Transverse colon (tissue), 4 donors: Measurements from ENCODE around the gene TTLL12. TPM values are rescaled to one million over a fixed set of nuclear protein-coding genes. Genes with fewer than 3 reads are reported as not detected.

ENCODE experiments used
- DNase-seq: peaks from one replicate; pipeline ENCODE4 v3.0.0-alpha.2; 2019
- H3K27ac ChIP-seq, 4 donors: fragments of 200-600 bp; sonication (generic); 2 replicates each; pipeline ENCODE4 v1.5.1; 2016 to 2018; ENCODE audit warnings: inconsistent platforms in 4 of 4
- H3K27me3 ChIP-seq: fragments of 200-600 bp; sonication (generic); 2 replicates; pipeline ENCODE4 v1.5.1; 2017; ENCODE audit warnings: inconsistent platforms
- H3K36me3 ChIP-seq, 4 donors: fragments of 200-600 bp; sonication (generic); 2 replicates each; pipeline ENCODE4 v1.5.1; 2017 to 2019; ENCODE audit warnings: inconsistent platforms in 4 of 4
- H3K4me1 ChIP-seq, 4 donors: fragments of 200-600 bp; sonication (generic); 2 replicates each; pipeline ENCODE4 v1.5.1; 2017 to 2020; ENCODE audit warnings: inconsistent platforms in 4 of 4
- H3K4me3 ChIP-seq, 4 donors: fragments of 200-600 bp; sonication (generic); 1 replicate in 1 of 4; 2 replicates in 3 of 4; pipeline versions ENCODE4 v1.5.1 to v1.6.1; 2017 to 2019; ENCODE audit warnings: inconsistent platforms in 4 of 4
- H3K9me3 ChIP-seq, 2 donors: fragments of 200-600 bp; sonication (generic); 2 replicates each; pipeline ENCODE4 v1.5.1; 2017 to 2019; ENCODE audit warnings: inconsistent platforms in 2 of 2
- CTCF ChIP-seq, 5 experiments: fragments of 200-600 bp in 3 of 5; fragments of 450-650 bp in 2 of 5; sonication (generic) in 3 of 5; IDR thresholded peaks; 1 replicate in 2 of 5; 2 replicates in 3 of 5; pipeline ENCODE4 v1.5.1; 2016 to 2017; ENCODE audit warnings: antibody characterized with exemption in 5 of 5, inconsistent platforms in 3 of 5, mild to moderate bottlenecking in 2 of 5, moderate library complexity in 1 of 5
- EP300 ChIP-seq: sonication (generic); formaldehyde crosslinking; IDR thresholded peaks from one replicate; pipeline ENCODE4 v1.6.1; 2017; ENCODE audit warnings: antibody characterized with exemption, low read depth
- POLR2A ChIP-seq: fragments of 450-650 bp; IDR thresholded peaks from one replicate; pipeline ENCODE4 v1.6.1; 2016; ENCODE audit warnings: antibody characterized with exemption, mild to moderate bottlenecking, moderate library complexity
- POLR2AphosphoS5 ChIP-seq, 3 donors: sonication (generic); formaldehyde crosslinking; IDR thresholded peaks; one replicate each; pipeline ENCODE4 v1.6.1; 2016; ENCODE audit warnings: antibody characterized with exemption in 3 of 3
- WGBS, 2 donors: methylation state at CpG; one replicate each; pipeline ENCODE4 v1.1.5; 2018; ENCODE audit warnings: low coverage in 1 of 2; 5-methylcytosine and 5-hydroxymethylcytosine counted together
- in situ Hi-C, 4 donors: fragments of 200-750 bp; cut with MboI; loops; one replicate each; pipeline versions ENCODE4 v1.15.0 to v1.15.1; 2017; ENCODE audit warnings: low sequenced_read_pairs in 3 of 4, low pct_ligation_motif_present in 1 of 4, low pct_unique_long_range_greater_than_20kb in 1 of 4
- intact Hi-C: fragments of 100-400 bp; cut with DNase I; formaldehyde crosslinking; loops from one replicate; pipeline ENCODE4 v1.15.1; 2023; ENCODE audit warnings: low total_unique reads
- total RNA-seq, 4 donors: library from RNA; depleted of rRNA; stranded (reverse); fragments of >200 nt; gene quantifications; one replicate each; pipeline ENCODE4 v1.1.0, GENCODE V29; 2016

Gene TTLL12
- total RNA-seq, 4 donors from 2014 or later = 88.1 to 171 (median 161) TPM

DNA sequence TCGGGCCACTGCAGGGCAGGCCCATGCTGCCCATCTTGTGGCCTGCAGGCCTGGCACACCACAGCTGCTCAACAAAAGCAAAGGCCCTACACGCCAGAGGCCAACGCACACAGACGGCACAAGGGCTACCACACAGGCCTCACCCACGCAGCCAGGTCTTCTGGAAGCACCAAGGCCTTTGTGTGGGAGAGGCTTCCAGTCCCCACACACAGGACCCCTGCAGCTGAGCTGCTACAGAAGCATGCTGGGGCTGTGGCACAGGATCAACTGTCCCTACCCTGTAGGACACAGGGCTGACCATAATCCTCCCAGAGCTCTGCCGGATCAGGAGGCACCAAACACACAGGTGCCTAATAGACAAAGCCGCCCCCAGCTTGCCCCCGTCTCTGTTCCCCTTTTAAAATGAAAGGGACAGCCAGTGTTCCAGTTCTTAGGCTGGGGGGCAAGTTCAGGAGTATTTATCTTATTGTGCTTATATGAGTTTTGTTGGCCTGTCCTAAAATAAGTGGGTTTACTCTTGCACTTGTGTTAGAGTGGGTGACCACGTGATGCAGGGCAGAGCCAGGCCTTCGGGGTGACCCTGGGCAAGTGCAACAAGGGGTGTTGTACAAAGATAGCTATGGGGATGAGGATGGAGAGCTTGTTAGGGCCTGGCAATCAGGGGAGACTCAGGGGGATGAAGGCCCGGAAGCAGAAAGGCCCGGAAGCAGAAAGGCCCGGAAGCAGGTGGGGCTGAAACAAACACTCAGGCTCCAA is 5.4 kb downstream of the TTLL12 start:
- peaks cover 0 to 18% (median 3%) of the 10 kb centered on the region in 4 donors for H3K36me3 ChIP-seq
- no peaks in the 10 kb centered on the region for H3K9me3 ChIP-seq
- H3K4me3 ChIP-seq = no peak overlapping the region
- intact Hi-C loops (no loop called here), in situ Hi-C loops (no loop called here)
- DNase-seq = no peak
- TF ChIP-seq POLR2AphosphoS5 (IDR thresholded peaks at IDR 0.05) (no peak), CTCF (IDR thresholded peaks at IDR 0.05) (no peak), EP300 (no peak), POLR2A (no peak)
- 90% methylated on average over 13 of the region's 13 CpGs; no CpG with 5 or more reads in 1 of the 2 donors for WGBS, 2 donors
- H3K27me3 ChIP-seq = no peaks in the 10 kb centered on the region
- no peak overlapping the region for H3K27ac ChIP-seq
- peaks cover 0 to 19% (median 13%) of the 10 kb centered on the region in 4 donors for H3K4me1 ChIP-seq

DNA sequence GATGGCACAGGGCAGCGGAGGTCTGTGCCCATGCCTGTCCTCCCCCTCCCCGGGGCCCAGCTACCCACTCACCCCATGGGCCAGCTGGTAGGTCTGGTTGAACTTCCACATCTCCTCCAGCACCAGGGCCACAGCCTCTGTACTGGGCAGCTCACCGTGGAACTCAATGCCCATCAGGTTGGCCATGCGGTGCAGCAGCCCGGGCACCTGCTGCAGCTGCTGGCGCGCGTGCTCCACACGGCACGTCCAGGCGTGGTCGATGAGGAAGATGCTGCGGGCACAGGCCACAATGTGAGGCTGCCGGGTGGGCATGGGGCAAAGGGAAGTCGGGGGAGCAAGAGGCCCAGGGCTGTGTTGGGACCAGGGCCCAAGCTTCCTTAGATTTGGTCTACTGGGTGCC is 6.3 kb downstream of the TTLL12 start:
- DNase-seq = no peak
- H3K27me3 ChIP-seq = no peaks in the 10 kb centered on the region
- H3K4me1 ChIP-seq = peaks cover 0 to 11% (median 5%) of the 10 kb centered on the region in 4 donors
- TF ChIP-seq EP300 (no peak), POLR2A (no peak), POLR2AphosphoS5 (IDR thresholded peaks at IDR 0.05) (no peak), CTCF (IDR thresholded peaks at IDR 0.05) (no peak)
- H3K4me3 ChIP-seq = no peak overlapping the region
- no peak overlapping the region for H3K27ac ChIP-seq
- 93 to 100% methylated on average over 1 to 14 of the region's 15 CpGs for WGBS, 2 donors
- peaks cover 0 to 18% (median 3%) of the 10 kb centered on the region in 4 donors for H3K36me3 ChIP-seq
- intact Hi-C loops (no loop called here), in situ Hi-C loops (no loop called here)
- H3K9me3 ChIP-seq = no peaks in the 10 kb centered on the region

DNA sequence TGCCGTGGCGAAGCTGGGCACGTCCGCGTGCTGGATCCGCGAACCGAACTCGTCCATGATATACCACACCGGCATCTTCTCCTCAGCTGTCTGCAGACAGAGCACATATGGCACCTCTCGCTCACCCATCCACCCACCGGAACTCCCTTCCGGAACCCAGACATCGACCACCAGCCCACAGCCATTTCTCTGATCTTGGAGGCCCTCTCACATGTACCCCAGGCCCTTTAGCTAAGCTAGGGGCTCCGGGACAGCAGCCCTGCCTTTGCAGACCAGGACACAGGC is 7.1 kb downstream of the TTLL12 start:
- Histone ChIP-seq H3K27ac (no peak overlapping the region), H3K4me3 (no peak overlapping the region), H3K36me3 (peaks cover 0 to 18% (median 3%) of the 10 kb centered on the region in 4 donors), H3K27me3 (no peaks in the 10 kb centered on the region), H3K9me3 (no peaks in the 10 kb centered on the region), H3K4me1 (peaks cover 0 to 6% (median 0%) of the 10 kb centered on the region in 4 donors)
- TF ChIP-seq POLR2A (no peak), CTCF (IDR thresholded peaks at IDR 0.05) (no peak), EP300 (no peak), POLR2AphosphoS5 (IDR thresholded peaks at IDR 0.05) (no peak)
- 98% methylated on average over 15 of the region's 15 CpGs; no CpG with 5 or more reads in 1 of the 2 donors for WGBS, 2 donors
- in situ Hi-C loops = no loop called here
- DNase-seq = no peak
- intact Hi-C loops = no loop called here

GRCh38 chr22:43179146-43179910 is 7.6 kb downstream of the TTLL12 start:
- in situ Hi-C loops = no loop called here
- intact Hi-C loops = no loop called here
- WGBS, 2 donors = 95% methylated on average over 25 of the region's 25 CpGs; no CpG with 5 or more reads in 1 of the 2 donors
- Histone ChIP-seq H3K9me3 (no peaks in the 10 kb centered on the region), H3K27me3 (no peaks in the 10 kb centered on the region), H3K4me3 (no peak overlapping the region), H3K27ac (no peak overlapping the region), H3K4me1 (peaks cover 0 to 6% (median 0%) of the 10 kb centered on the region in 4 donors), H3K36me3 (peaks cover 0 to 19% (median 4%) of the 10 kb centered on the region in 4 donors)
- no peak for DNase-seq
- no peak for TF ChIP-seq POLR2AphosphoS5 (IDR thresholded peaks at IDR 0.05)
- no peak for TF ChIP-seq EP300
- TF ChIP-seq POLR2A = no peak
- TF ChIP-seq CTCF (IDR thresholded peaks at IDR 0.05) = no peak
